Skeletal muscle satellite cell (primary cell): Measurements from ENCODE around the gene BMP2.

Experiments used
- H3K27me3 ChIP-seq: 2 replicates; pipeline ENCODE4 v1.7.0; 2013; ENCODE audit warnings: low read length; ENCODE audit not compliant: control insufficient read depth, insufficient read depth
- H3K36me3 ChIP-seq: 2 replicates; pipeline ENCODE4 v1.7.0; 2013; ENCODE audit warnings: mild to moderate bottlenecking, control low read depth, low read length; ENCODE audit not compliant: insufficient read depth
- H3K4me1 ChIP-seq: 2 replicates; pipeline ENCODE4 v1.7.0; 2013; ENCODE audit warnings: low read length; ENCODE audit not compliant: control insufficient read depth, insufficient read depth
- H3K4me2 ChIP-seq: 2 replicates; pipeline ENCODE4 v1.7.0; 2013; ENCODE audit warnings: mild to moderate bottlenecking, low read length
- H3K4me3 ChIP-seq: 2 replicates; pipeline ENCODE4 v1.7.0; 2013; ENCODE audit warnings: low read length
- H3K9ac ChIP-seq: 2 replicates; pipeline ENCODE4 v1.7.0; 2013; ENCODE audit warnings: mild to moderate bottlenecking, low read depth, low read length, moderate library complexity
- H3K9me3 ChIP-seq: replicated peaks from 2 replicates; pipeline ENCODE4 v1.7.0; 2013; ENCODE audit warnings: mild to moderate bottlenecking, control low read depth, low read length

Gene BMP2

DNA sequence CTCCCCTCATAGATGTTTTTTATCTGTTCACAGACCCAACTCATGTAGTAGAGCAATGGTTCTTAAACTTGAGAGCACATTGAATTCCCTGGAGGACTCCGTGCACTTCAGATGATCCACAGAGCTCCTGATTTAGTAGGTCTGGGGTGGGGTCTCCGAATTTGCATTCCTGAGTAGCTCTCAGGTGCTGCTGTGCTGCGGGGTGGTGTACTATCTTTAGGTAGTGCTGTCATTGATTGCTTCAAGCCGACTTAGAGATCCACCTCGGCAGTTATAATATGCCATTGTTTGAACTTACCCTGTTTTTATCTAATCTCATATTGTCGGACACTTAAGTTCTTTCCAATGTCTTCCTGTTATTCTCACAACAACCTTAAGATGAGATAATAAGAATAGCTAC is 45.0 kb downstream of the BMP2 start:
- H3K4me2 ChIP-seq: no peak overlapping the region
- no peaks in the 10 kb centered on the region for H3K4me1 ChIP-seq
- H3K36me3 ChIP-seq: no peaks in the 10 kb centered on the region
- no peak overlapping the region for H3K9ac ChIP-seq
- H3K9me3 ChIP-seq: no peaks in the 10 kb centered on the region
- H3K27me3 ChIP-seq: peaks cover 14% of the 10 kb centered on the region
- H3K4me3 ChIP-seq: no peak overlapping the region

DNA sequence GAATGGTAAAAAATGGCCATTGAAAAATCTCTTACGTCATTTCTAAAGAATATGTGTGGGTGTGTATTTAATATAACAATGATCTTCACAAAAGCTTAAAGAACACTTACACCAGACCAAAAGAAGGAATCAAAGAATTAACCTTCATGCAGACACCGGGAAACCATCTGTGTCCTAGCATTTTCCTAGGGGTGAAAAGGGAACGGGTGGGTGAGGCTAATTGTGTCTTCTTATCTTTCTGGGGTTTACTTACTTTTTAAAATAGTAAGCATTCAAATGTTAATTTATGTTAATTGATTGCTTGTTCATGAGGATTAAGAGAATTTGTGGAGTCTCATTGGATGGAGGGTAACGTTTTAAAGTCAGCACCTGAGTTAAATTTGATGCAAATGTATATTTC is 47.5 kb downstream of the BMP2 start:
- Histone ChIP-seq H3K4me3 (no peak overlapping the region), H3K27me3 (peaks cover 14% of the 10 kb centered on the region), H3K36me3 (no peaks in the 10 kb centered on the region), H3K9me3 (no peaks in the 10 kb centered on the region), H3K4me2 (no peak overlapping the region), H3K9ac (no peak overlapping the region), H3K4me1 (no peaks in the 10 kb centered on the region)

DNA sequence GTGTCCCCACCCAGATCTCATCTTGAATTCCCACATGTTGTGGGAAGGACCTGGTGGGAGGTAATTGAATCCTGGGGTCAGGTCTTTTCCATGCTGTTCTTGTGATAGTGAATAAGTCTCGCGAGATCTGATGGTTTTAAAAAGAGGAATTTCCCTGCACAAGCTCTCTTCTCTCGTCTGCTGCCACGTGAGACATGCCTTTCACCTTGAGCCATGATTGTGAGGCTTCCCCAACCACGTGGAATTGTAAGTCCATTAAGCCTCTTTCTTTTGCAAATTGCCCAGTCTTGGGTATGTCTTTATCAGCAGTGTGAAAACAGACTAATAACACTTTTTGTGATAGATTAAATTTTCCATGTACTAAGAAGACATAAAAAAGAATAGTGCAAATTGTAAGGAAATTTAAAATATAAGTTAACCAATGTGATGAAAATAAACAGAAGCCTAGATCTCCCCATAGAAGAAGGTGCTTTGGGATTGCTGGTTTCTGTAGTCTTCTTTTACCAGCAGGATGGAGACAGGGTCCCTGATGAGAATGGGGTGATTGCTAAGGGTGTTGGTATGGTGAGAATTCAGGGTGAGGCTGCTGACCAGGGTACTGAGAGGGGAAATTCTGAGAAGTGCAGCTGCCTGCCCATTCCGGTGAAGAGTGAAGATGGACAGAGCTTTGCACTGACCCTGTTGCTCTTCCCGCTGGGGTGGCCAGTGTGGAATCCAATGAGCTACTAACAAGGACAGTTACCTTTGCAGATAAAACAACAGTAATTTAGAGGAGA is 50.7 kb downstream of the BMP2 start:
- no peak overlapping the region for H3K4me3 ChIP-seq
- H3K36me3 ChIP-seq: no peaks in the 10 kb centered on the region

DNA sequence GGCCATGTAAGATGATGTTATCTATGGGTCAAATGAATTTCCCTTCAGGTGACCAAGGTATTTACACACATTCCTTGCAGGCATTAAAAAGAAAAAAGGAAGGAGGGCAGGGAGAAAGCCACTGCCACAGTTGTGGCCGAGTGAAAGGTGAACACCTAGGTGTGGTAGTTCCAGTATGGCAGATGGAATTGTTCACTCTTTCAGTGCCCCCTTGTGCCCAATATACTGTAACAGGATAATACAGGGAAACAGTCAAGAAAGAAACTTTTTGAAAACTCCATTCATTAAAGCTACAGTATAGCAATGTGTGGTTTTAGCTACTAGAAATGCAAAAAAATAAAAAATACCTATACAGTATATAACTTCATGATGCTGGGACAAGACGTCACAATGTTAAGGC is 52.1 kb downstream of the BMP2 start:
- H3K4me2 ChIP-seq: no peak overlapping the region
- no peaks in the 10 kb centered on the region for H3K36me3 ChIP-seq
- no peaks in the 10 kb centered on the region for H3K4me1 ChIP-seq
- H3K9ac ChIP-seq: no peak overlapping the region
- peaks cover 3% of the 10 kb centered on the region for H3K27me3 ChIP-seq
- H3K4me3 ChIP-seq: no peak overlapping the region
- no peaks in the 10 kb centered on the region for H3K9me3 ChIP-seq

More for the DNA sequence above, 50.7 kb downstream of the BMP2 start:
- no peaks in the 10 kb centered on the region for H3K9me3 ChIP-seq
- H3K9ac ChIP-seq: no peak overlapping the region
- H3K27me3 ChIP-seq: peaks cover 10% of the 10 kb centered on the region
- H3K4me1 ChIP-seq: no peaks in the 10 kb centered on the region
- no peak overlapping the region for H3K4me2 ChIP-seq

DNA sequence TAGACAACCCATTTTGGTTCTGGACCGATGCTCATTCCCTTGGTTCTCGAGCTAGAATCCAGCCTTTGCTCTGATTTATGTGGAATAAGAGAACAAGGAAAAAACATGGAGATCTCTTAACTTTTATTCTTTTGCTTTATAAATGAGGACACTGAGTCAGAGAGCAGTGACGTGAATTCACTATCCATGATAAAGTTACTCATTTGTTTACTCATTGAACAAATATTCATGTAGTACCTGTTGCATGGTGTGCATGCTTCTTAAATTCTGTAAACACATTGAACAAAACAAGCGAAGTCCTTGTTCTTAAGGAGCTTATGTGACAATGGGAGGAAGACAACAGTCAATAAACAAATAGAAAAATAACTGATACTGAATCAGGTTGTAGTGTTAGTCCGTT is 56.9 kb downstream of the BMP2 start:
- peaks cover 3% of the 10 kb centered on the region for H3K27me3 ChIP-seq
- H3K9me3 ChIP-seq: no peaks in the 10 kb centered on the region
- no peak overlapping the region for H3K9ac ChIP-seq
- H3K4me1 ChIP-seq: no peaks in the 10 kb centered on the region
- no peaks in the 10 kb centered on the region for H3K36me3 ChIP-seq
- no peak overlapping the region for H3K4me2 ChIP-seq
- H3K4me3 ChIP-seq: no peak overlapping the region

DNA sequence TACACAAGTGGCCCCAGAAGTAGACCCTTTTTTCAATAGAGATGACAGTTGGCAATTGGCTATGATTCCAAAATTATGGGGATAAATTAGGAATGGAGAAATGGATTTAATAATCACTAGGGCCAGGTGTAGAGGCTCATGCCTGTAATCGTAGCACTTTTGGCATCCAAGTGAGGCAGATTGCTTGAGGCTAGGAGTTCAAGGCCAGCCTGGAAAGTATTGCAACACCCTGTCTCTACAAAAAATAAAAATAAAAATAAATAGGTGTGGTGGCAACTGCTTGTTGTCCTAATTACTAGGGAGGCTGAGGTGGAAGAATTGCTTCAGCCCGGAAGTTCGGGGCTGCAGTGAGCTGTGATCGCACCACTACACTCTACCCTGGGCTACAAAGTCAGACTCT is 60.0 kb downstream of the BMP2 start:
- Histone ChIP-seq H3K4me3 (no peak overlapping the region), H3K4me2 (no peak overlapping the region), H3K27me3 (no peaks in the 10 kb centered on the region), H3K9ac (no peak overlapping the region), H3K4me1 (no peaks in the 10 kb centered on the region), H3K9me3 (no peaks in the 10 kb centered on the region), H3K36me3 (no peaks in the 10 kb centered on the region)

DNA sequence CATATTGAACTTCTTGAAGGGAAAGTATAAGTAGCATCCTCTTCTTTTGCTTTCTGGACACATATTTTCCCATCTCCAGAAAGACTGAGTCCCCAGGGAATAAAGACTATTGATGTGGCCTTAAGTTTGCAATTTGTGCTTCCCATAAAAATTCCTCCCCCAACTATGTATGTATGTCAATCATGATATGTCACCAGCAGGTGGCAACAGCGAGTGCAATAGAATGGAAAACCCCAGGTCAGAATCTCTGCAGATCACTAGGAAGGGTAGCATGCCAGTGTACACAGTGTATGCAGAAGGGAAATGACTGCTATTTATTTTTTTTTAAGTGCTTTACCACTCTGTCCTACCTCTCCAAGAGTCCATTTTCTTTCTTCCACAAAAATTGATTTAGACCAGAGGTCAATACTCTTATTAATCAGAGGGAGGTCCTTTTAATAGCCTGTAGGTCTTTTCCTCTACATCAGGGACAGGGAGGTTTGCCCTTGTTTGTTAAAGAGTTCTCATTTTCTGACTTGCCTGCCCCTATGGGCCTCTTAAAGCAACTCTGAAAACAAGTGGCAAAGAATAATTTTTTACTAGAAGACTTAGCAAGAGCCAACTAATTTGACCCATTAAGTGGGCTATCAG is 61.4 kb downstream of the BMP2 start:
- Histone ChIP-seq H3K36me3 (no peaks in the 10 kb centered on the region), H3K9me3 (no peaks in the 10 kb centered on the region), H3K27me3 (no peaks in the 10 kb centered on the region), H3K9ac (no peak overlapping the region), H3K4me1 (no peaks in the 10 kb centered on the region), H3K4me2 (no peak overlapping the region), H3K4me3 (no peak overlapping the region)

DNA sequence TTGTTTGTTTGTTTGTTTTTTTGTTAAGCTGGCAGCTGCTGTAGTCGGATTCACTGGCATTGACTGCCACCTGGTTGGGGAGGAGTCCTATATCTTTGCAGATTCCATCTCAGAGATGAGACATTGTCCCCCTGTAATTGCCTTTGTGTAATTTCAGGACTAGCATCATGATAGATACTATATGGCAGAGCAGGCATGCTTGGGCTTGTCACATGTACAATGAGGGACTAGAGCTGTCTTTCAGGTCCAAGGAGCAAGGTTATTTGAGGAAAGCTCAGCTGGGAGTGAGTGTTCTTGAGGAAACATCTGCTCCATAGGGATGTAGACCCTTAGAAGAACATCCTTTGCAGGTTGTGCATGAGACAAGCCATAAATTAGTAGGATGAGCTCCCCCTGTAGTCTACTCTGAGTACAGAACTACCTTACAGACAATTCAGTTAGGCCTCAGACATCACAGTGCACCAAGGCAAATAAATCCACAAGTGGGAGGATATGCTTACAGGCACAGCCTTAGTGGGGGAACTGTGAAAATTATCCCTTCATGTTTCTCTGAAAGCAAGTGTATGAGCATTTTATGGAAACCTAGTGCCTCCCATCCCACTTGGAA is 62.1 kb downstream of the BMP2 start:
- Histone ChIP-seq H3K27me3 (no peaks in the 10 kb centered on the region), H3K9me3 (no peaks in the 10 kb centered on the region), H3K4me2 (no peak overlapping the region), H3K4me3 (no peak overlapping the region), H3K9ac (no peak overlapping the region), H3K4me1 (no peaks in the 10 kb centered on the region), H3K36me3 (no peaks in the 10 kb centered on the region)
